ENCODE measurements around the gene PDE4B. TPM values are rescaled to one million over a fixed set of nuclear protein-coding genes. Genes with fewer than 3 reads are reported as not detected.

Gene PDE4B
- total RNA-seq, 1 donor from 2014 or later = 1.2 TPM

- Mint-ChIP-seq H3K4me1 (peaks cover 20% of the 10 kb centered on the region), H3K36me3 (no peaks in the 10 kb centered on the region)
Observed at GRCh38 chr1:66154394-66154793, 361.7 kb downstream of the PDE4B start.

GRCh38 chr1:66156144-66156543, 363.4 kb downstream of the PDE4B start:
- Histone ChIP-seq H3K4me3 (no peak overlapping the region), H3K27ac (no peak overlapping the region), H3K27me3 (peaks cover 5% of the 10 kb centered on the region), H3K4me2 (no peak overlapping the region), H3K9ac (no peak overlapping the region), H3K79me2 (ENCODE audit: low read depth) (no peaks in the 10 kb centered on the region), H3F3A (ENCODE audit: low read depth) (no peaks in the 10 kb centered on the region), H3K9me3 (ENCODE audit: low read depth) (no peaks in the 10 kb centered on the region), H3K4me1 (no peaks in the 10 kb centered on the region), H4K20me1 (ENCODE audit: low read depth) (no peaks in the 10 kb centered on the region), H2AFZ (replicated peaks) (no peak overlapping the region), H3K36me3 (no peaks in the 10 kb centered on the region)
- Mint-ChIP-seq H3K36me3 (no peaks in the 10 kb centered on the region), H3K4me3 (no peak overlapping the region), H3K27ac (no peak overlapping the region), H3K4me1 (peaks cover 20% of the 10 kb centered on the region), H3K9me3 (no peaks in the 10 kb centered on the region), H3K27me3 (ENCODE audit: insufficient read depth, low read depth) (no peaks in the 10 kb centered on the region)
- DNase-seq (ENCODE audit: low spot score) = no peak
- TF ChIP-seq CTCF (IDR thresholded peaks at IDR 0.05) (no peak), EZH2phosphoT487 (IDR thresholded peaks at IDR 0.05) (no peak), EZH2 (IDR thresholded peaks at IDR 0.05) (no peak)

More at GRCh38 chr1:66154394-66154793, 361.7 kb downstream of the PDE4B start:
- H2AFZ ChIP-seq (replicated peaks) = peak overlapping the region; percentile 74
- H3K9ac ChIP-seq = no peak overlapping the region
- H4K20me1 ChIP-seq (ENCODE audit: low read depth) = no peaks in the 10 kb centered on the region
- H3K4me3 ChIP-seq = no peak overlapping the region
- H3K9me3 ChIP-seq (ENCODE audit: low read depth) = no peaks in the 10 kb centered on the region
- no peak for DNase-seq (ENCODE audit: low spot score)
- Mint-ChIP-seq H3K27me3 (ENCODE audit: insufficient read depth, low read depth) (no peaks in the 10 kb centered on the region), H3K4me3 (no peak overlapping the region), H3K27ac (no peak overlapping the region), H3K9me3 (peaks cover 2% of the 10 kb centered on the region)
- H3K79me2 ChIP-seq (ENCODE audit: low read depth) = no peaks in the 10 kb centered on the region
- H3K36me3 ChIP-seq = no peaks in the 10 kb centered on the region
- no peak overlapping the region for H3K4me2 ChIP-seq
- H3K27me3 ChIP-seq = peaks cover 6% of the 10 kb centered on the region
- no peaks in the 10 kb centered on the region for H3F3A ChIP-seq (ENCODE audit: low read depth)
- no peak overlapping the region for H3K27ac ChIP-seq
- TF ChIP-seq EZH2 (IDR thresholded peaks at IDR 0.05) = no peak
- no peak for TF ChIP-seq EZH2phosphoT487 (IDR thresholded peaks at IDR 0.05)
- no peak for TF ChIP-seq CTCF (IDR thresholded peaks at IDR 0.05)
- no peaks in the 10 kb centered on the region for H3K4me1 ChIP-seq

- H3K4me2 ChIP-seq = no peak overlapping the region
- no peak overlapping the region for H3K27ac Mint-ChIP-seq
Observed at GRCh38 chr1:66159800-66160199, 367.1 kb downstream of the PDE4B start.

More at GRCh38 chr1:66159800-66160199, 367.1 kb downstream of the PDE4B start:
- TF ChIP-seq EZH2phosphoT487 (IDR thresholded peaks at IDR 0.05) (no peak), CTCF (IDR thresholded peaks at IDR 0.05) (no peak), EZH2 (IDR thresholded peaks at IDR 0.05) (no peak)
- Histone ChIP-seq H3K4me1 (no peaks in the 10 kb centered on the region), H3K27me3 (peaks cover 3% of the 10 kb centered on the region), H3K27ac (no peak overlapping the region), H2AFZ (replicated peaks) (no peak overlapping the region), H3K36me3 (no peaks in the 10 kb centered on the region), H3K4me3 (no peak overlapping the region), H3F3A (ENCODE audit: low read depth) (no peaks in the 10 kb centered on the region), H4K20me1 (ENCODE audit: low read depth) (no peaks in the 10 kb centered on the region), H3K79me2 (ENCODE audit: low read depth) (no peaks in the 10 kb centered on the region), H3K9ac (no peak overlapping the region), H3K9me3 (ENCODE audit: low read depth) (no peaks in the 10 kb centered on the region)
- Mint-ChIP-seq H3K4me3 (no peak overlapping the region), H3K27me3 (ENCODE audit: insufficient read depth, low read depth) (no peaks in the 10 kb centered on the region), H3K9me3 (no peaks in the 10 kb centered on the region), H3K36me3 (no peaks in the 10 kb centered on the region), H3K4me1 (no peaks in the 10 kb centered on the region)
- DNase-seq (ENCODE audit: low spot score) = no peak
